ENCODE results near the gene KCNMA1.

The KCNMA1 gene

GRCh38 chr10:77264527-77264926 is 373.1 kb downstream of the KCNMA1 start:
- H3K4me3 ChIP-seq (ENCODE audit: low read length): peak overlapping the region; percentile 41
- no peak for DNase-seq (ENCODE audit: low read depth, low spot score)

DNA sequence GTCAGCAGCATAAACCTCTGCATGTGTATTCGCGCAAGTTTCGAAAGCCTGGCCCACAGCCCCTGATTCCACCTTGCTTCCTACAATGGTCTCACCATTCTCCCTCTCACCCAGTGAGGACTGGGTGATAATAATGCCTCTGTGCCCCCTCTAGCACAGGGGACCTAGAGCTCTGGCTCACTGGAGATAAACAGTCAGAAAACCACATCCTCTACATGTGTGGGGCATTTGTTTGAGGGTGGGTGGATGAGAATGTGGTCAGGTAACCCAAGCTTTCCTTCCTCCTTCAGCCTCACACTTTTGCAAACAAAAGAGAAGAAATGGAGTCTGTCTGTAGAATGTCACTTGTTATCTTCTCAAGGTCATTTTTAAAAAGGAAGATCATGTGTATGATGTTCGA is 373.5 kb downstream of the KCNMA1 start:
- peak; percentile 96 for DNase-seq (ENCODE audit: low read depth, low spot score)
- H3K4me3 ChIP-seq (ENCODE audit: low read length): peak overlapping the region; percentile 41

GRCh38 chr10:77263700-77264099 is 373.9 kb downstream of the KCNMA1 start:
- DNase-seq (ENCODE audit: low read depth, low spot score): no peak
- peak overlapping the region; percentile 27 for H3K4me3 ChIP-seq (ENCODE audit: low read length)

- no peak overlapping the region for H3K4me3 ChIP-seq (ENCODE audit: low read length)
- DNase-seq (ENCODE audit: low read depth, low spot score): no peak
Observed at GRCh38 chr10:77261146-77261545, 376.5 kb downstream of the KCNMA1 start.

GRCh38 chr10:77259171-77259874 is 378.3 kb downstream of the KCNMA1 start:
- no peak overlapping the region for H3K4me3 ChIP-seq (ENCODE audit: low read length)
- DNase-seq (ENCODE audit: low read depth, low spot score): no peak

- no peak overlapping the region for H3K4me3 ChIP-seq (ENCODE audit: low read length)
- no peak for DNase-seq (ENCODE audit: low read depth, low spot score)
Observed at GRCh38 chr10:77256346-77256745, 381.3 kb downstream of the KCNMA1 start.

DNA sequence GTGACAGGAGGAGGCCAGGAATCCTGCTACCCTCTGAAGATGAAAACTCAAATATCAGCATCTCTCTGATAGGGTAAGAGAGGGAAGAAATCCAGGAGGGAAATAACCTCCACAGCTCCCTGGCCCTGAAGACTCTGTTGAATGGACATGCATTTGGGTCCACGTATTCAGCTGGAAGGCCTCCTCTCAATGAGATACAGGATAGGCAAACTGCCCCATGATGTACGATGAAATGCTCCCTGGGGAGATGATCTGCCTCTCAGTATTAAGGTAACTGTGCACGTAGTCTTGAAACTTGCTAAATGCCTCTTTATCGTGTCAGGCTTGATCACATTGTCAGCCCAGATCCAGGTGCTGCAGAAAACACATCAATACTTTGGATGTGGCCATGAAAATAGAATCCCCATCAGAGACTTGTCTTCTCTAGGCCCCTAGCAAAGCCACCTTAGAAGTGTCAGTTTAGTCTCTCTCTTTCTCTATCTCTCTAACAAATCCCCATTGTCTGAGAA is 384.0 kb downstream of the KCNMA1 start:
- H3K4me3 ChIP-seq (ENCODE audit: low read length): no peak overlapping the region
- DNase-seq (ENCODE audit: low read depth, low spot score): no peak

DNA sequence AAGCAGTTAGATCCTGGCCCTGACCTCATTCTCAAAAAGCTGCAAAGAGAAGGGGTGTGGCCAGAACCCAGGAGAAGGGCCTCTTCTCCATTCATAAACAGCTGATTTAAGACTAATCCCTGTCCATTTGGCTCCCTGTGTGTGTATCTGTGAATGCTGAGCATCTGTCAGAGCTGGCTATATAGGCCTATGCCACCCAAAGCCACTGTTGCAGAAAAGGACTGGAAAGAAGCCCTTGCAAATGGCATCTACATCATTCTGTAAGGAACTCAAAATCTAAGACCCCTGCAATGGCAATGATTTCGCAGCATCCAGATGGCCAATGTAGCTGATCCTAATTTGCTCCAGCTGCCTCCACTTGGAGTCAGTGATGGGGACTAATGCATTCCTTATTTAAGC is 384.5 kb downstream of the KCNMA1 start:
- DNase-seq (ENCODE audit: low read depth, low spot score): no peak

GRCh38 chr10:77252380-77253146 is 385.0 kb downstream of the KCNMA1 start:
- H3K4me3 ChIP-seq (ENCODE audit: low read length): no peak overlapping the region
- DNase-seq (ENCODE audit: low read depth, low spot score): no peak

More for the DNA sequence above, 384.5 kb downstream of the KCNMA1 start:
- no peak overlapping the region for H3K4me3 ChIP-seq (ENCODE audit: low read length)

DNA sequence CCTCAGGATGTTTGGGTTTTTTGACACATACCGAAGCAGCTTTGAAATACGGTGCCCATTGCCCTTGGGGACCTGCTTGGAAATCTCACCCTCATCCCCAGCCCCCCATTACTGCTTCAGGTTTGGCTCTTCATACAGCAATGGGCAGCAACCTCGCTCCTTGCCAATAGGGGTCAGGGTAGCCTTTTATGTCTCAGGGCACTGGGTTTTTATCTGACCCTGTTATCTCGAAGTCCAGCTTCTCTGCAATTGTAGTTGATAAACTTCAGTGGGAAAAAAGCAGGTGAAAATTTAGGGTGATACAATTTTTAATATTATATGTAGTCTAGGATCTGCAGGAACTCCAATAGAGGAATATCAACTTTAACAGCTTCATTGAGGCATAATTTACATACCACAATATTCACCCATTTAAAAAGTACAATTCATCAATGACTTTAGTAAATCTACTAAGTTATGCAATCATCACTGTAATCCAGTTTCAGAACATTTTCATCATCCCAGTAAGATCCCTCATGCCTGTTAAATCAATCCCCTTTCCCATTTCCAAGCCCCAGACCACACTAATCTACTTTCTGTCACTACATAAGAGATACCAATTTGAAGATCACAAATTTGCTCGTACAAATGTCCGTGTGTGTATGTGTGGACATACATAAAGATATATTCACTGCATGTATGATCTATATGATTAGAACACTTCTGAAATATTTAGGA is 386.2 kb downstream of the KCNMA1 start:
- no peak for DNase-seq (ENCODE audit: low read depth, low spot score)
- no peak overlapping the region for H3K4me3 ChIP-seq (ENCODE audit: low read length)

GRCh38 chr10:77249901-77250459 is 387.6 kb downstream of the KCNMA1 start:
- no peak for DNase-seq (ENCODE audit: low read depth, low spot score)
- H3K4me3 ChIP-seq (ENCODE audit: low read length): no peak overlapping the region

GRCh38 chr10:77248104-77248790 is 389.4 kb downstream of the KCNMA1 start:
- H3K4me3 ChIP-seq (ENCODE audit: low read length): no peak overlapping the region
- DNase-seq (ENCODE audit: low read depth, low spot score): no peak

- DNase-seq (ENCODE audit: low read depth, low spot score): no peak
- H3K4me3 ChIP-seq (ENCODE audit: low read length): no peak overlapping the region
Observed at GRCh38 chr10:77247031-77247990, 390.3 kb downstream of the KCNMA1 start.

DNA sequence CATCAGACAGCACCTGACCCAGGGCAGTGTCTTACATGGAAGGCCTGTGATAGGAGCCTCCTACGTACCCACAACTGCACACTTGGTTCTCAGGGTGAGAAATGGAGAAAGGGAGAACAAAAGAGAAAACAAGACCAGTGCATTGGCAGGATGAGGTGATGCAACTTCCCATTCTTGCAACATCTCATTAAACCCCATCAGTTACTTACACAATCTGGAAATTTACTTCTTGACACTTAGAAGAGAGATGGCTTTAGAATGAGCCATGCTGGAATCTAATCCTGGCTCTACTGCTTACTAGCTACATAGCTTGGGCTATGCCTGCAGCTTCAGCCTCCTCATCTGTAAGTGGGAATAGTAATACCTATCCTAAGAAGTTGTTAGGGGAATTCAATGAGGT is 391.7 kb downstream of the KCNMA1 start:
- DNase-seq (ENCODE audit: low read depth, low spot score): no peak

DNA sequence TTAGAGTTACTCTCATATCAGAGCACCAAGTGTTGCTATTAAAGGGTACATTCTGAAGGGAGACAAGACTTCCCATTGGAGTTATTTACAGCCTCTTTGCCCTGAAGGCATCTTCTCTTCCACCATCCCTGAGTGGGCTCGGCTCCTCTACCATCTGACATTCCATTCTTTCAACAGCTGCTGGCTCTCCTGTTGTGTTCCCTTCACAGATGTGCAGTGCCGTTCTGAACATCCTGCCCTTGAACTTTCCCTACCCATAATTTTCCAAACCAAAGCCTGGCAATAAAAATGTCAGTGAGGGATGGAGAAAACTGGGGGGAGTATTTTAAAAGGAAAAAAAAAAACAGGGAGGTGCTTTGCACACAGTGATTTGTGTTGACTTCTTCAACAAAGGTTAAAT is 392.9 kb downstream of the KCNMA1 start:
- no peak for DNase-seq (ENCODE audit: low read depth, low spot score)
- no peak overlapping the region for H3K4me3 ChIP-seq (ENCODE audit: low read length)

More for the DNA sequence above, 391.7 kb downstream of the KCNMA1 start:
- no peak overlapping the region for H3K4me3 ChIP-seq (ENCODE audit: low read length)

- no peak overlapping the region for H3K4me3 ChIP-seq (ENCODE audit: low read length)
- no peak for DNase-seq (ENCODE audit: low read depth, low spot score)
Observed at GRCh38 chr10:77244286-77244685, 393.3 kb downstream of the KCNMA1 start.

- no peak overlapping the region for H3K4me3 ChIP-seq (ENCODE audit: low read length)
- DNase-seq (ENCODE audit: low read depth, low spot score): no peak
Observed at GRCh38 chr10:77241350-77241725, 396.3 kb downstream of the KCNMA1 start.

All from Jurkat, Clone E6-1 (cell line).